HepG2 (cell line): ENCODE measurements around the gene TMCC1. TPM values are rescaled to one million over a fixed set of nuclear protein-coding genes. Genes with fewer than 3 reads are reported as not detected.
A peak's percentile ranks its signal among the peaks of the same experiment; 100 is the strongest.

Source experiments
- ATRX ChIP-seq: sonication (generic); formaldehyde crosslinking; IDR thresholded peaks from 2 replicates; pipeline ENCODE4 v1.4.0; 2020; ENCODE audit warnings: missing genetic modification reagents, borderline replicate concordance
- ELK4 ChIP-seq: sonication (generic); formaldehyde crosslinking; IDR thresholded peaks from 2 replicates; pipeline ENCODE4 v1.9.0; 2021; ENCODE audit warnings: missing genetic modification reagents, borderline replicate concordance
- GFI1 ChIP-seq: sonication (generic); formaldehyde crosslinking; IDR thresholded peaks from 2 replicates; pipeline ENCODE4 v1.5.0; 2020; ENCODE audit warnings: missing genetic modification reagents, mild to moderate bottlenecking, borderline replicate concordance
- IRX3 ChIP-seq: sonication (generic); formaldehyde crosslinking; IDR thresholded peaks from 2 replicates; pipeline ENCODE4 v1.8.1; 2023; ENCODE audit warnings: mild to moderate bottlenecking, low read depth, missing genetic modification reagents, borderline replicate concordance
- JUN ChIP-seq: sonication (generic); formaldehyde crosslinking; IDR thresholded peaks from 2 replicates; pipeline ENCODE4 v1.4.0; 2020; ENCODE audit warnings: mild to moderate bottlenecking, missing genetic modification reagents
- NFATC3 ChIP-seq: sonication (generic); formaldehyde crosslinking; IDR thresholded peaks from 2 replicates; pipeline ENCODE4 v1.5.1; 2020; ENCODE audit warnings: mild to moderate bottlenecking, missing genetic modification reagents
- PRDM4 ChIP-seq: sonication (generic); formaldehyde crosslinking; IDR thresholded peaks from 2 replicates; pipeline ENCODE4 v1.9.0; 2021; ENCODE audit warnings: missing genetic modification reagents, borderline replicate concordance
- RFXAP ChIP-seq: sonication (generic); formaldehyde crosslinking; IDR thresholded peaks from 2 replicates; pipeline ENCODE4 v1.4.0; 2020; ENCODE audit warnings: missing genetic modification reagents, borderline replicate concordance
- RXRB ChIP-seq: IDR thresholded peaks from 2 replicates; pipeline ENCODE4 v1.6.1; 2016; ENCODE audit warnings: borderline replicate concordance, missing genetic modification reagents, missing compliant biosample characterization
- THAP11 ChIP-seq: IDR thresholded peaks from 2 replicates; pipeline ENCODE4 v1.6.1; 2016; ENCODE audit warnings: missing biosample characterization, missing genetic modification reagents
- TSC22D2 ChIP-seq: sonication (generic); formaldehyde crosslinking; IDR thresholded peaks from 2 replicates; pipeline ENCODE4 v1.5.1; 2020; ENCODE audit warnings: missing genetic modification reagents, mild to moderate bottlenecking, borderline replicate concordance
- ZNF230 ChIP-seq: sonication (generic); formaldehyde crosslinking; IDR thresholded peaks from 2 replicates; pipeline ENCODE4 v1.4.0; 2020; ENCODE audit warnings: mild to moderate bottlenecking, missing genetic modification reagents
- ZNF280B ChIP-seq: sonication (generic); formaldehyde crosslinking; IDR thresholded peaks from 2 replicates; pipeline ENCODE4 v1.5.0; 2020; ENCODE audit warnings: missing genetic modification reagents, mild to moderate bottlenecking, borderline replicate concordance
- ZNF44 ChIP-seq: sonication (generic); formaldehyde crosslinking; IDR thresholded peaks from 2 replicates; pipeline ENCODE4 v1.5.1; 2020; ENCODE audit warnings: mild to moderate bottlenecking, missing genetic modification reagents
- ZNF552 ChIP-seq: sonication (generic); formaldehyde crosslinking; IDR thresholded peaks from 2 replicates; pipeline ENCODE4 v1.9.0; 2022; ENCODE audit warnings: missing genetic modification reagents, mild to moderate bottlenecking, borderline replicate concordance
- ZNF605 ChIP-seq: sonication (generic); formaldehyde crosslinking; IDR thresholded peaks from 2 replicates; pipeline ENCODE4 v1.8.0; 2022; ENCODE audit warnings: mild to moderate bottlenecking, missing genetic modification reagents
- polyA plus RNA-seq, 8 experiments: library from polyadenylated mRNA; depleted of rRNA in 3 of 8; stranded (reverse) in 7 of 8; unstranded in 1 of 8; fragments of >200 nt; fragmentation: Illumina TruSeq in 4 of 8; extraction: Trizol in 4 of 8; gene quantifications; 2 replicates each; pipeline versions ENCODE4 v1.2.1 to v1.2.3, GENCODE V29; 2011 to 2016; ENCODE audit warnings: low read depth in 4 of 8, missing spikeins in 1 of 8, mixed read lengths in 1 of 8; ENCODE audit not compliant: insufficient read depth in 1 of 8
- total RNA-seq, 5 experiments: library from RNA; depleted of rRNA; stranded (reverse); fragments of >200 nt; fragmentation: Illumina TruSeq; extraction: Trizol; gene quantifications; 2 replicates each; pipeline ENCODE4 v1.2.3, GENCODE V29; 2016; ENCODE audit warnings: low read depth in 1 of 5
- TF ChIP-seq, protein P1 (sequence below): sonication (generic); formaldehyde crosslinking; IDR thresholded peaks from 2 replicates; pipeline ENCODE4 v1.4.0; 2020; ENCODE audit warnings: missing genetic modification reagents
- TF ChIP-seq, protein P2 (sequence below): sonication (generic); formaldehyde crosslinking; IDR thresholded peaks from 2 replicates; pipeline ENCODE4 v1.4.0; 2020; ENCODE audit warnings: missing genetic modification reagents

TMCC1 gene
- total and polyA plus RNA-seq, 2 of the 13 experiments (the other 11 are each of a cell fraction or from before 2014, with no cell fraction given): 12.1 to 264 TPM

GRCh38 chr3:129627350-129628168, 266.0 kb downstream of the TMCC1 start (continued):
- TF ChIP-seq, protein P1, sequence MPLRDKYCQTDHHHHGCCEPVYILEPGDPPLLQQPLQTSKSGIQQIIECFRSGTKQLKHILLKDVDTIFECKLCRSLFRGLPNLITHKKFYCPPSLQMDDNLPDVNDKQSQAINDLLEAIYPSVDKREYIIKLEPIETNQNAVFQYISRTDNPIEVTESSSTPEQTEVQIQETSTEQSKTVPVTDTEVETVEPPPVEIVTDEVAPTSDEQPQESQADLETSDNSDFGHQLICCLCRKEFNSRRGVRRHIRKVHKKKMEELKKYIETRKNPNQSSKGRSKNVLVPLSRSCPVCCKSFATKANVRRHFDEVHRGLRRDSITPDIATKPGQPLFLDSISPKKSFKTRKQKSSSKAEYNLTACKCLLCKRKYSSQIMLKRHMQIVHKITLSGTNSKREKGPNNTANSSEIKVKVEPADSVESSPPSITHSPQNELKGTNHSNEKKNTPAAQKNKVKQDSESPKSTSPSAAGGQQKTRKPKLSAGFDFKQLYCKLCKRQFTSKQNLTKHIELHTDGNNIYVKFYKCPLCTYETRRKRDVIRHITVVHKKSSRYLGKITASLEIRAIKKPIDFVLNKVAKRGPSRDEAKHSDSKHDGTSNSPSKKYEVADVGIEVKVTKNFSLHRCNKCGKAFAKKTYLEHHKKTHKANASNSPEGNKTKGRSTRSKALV (CRISPR knock-in tag): peak; percentile 57; the same call in 1 of the 2 replicates
- TF ChIP-seq ZNF44 (CRISPR knock-in tag): no peak
- no peak for TF ChIP-seq ZNF605
- no peak for TF ChIP-seq TSC22D2 (CRISPR knock-in tag)
- no peak for TF ChIP-seq JUN (CRISPR knock-in tag)
- no peak for TF ChIP-seq GFI1
- 0 out of 2 replicates have a peak, but pooled peaks have one; percentile 6 for TF ChIP-seq RFXAP (CRISPR knock-in tag)
- no peak for TF ChIP-seq ZNF230 (CRISPR knock-in tag)
- peak; percentile 14; the same call in 1 of the 2 replicates for TF ChIP-seq THAP11 (CRISPR knock-in tag)
- TF ChIP-seq PRDM4: no peak
- TF ChIP-seq, protein P2, sequence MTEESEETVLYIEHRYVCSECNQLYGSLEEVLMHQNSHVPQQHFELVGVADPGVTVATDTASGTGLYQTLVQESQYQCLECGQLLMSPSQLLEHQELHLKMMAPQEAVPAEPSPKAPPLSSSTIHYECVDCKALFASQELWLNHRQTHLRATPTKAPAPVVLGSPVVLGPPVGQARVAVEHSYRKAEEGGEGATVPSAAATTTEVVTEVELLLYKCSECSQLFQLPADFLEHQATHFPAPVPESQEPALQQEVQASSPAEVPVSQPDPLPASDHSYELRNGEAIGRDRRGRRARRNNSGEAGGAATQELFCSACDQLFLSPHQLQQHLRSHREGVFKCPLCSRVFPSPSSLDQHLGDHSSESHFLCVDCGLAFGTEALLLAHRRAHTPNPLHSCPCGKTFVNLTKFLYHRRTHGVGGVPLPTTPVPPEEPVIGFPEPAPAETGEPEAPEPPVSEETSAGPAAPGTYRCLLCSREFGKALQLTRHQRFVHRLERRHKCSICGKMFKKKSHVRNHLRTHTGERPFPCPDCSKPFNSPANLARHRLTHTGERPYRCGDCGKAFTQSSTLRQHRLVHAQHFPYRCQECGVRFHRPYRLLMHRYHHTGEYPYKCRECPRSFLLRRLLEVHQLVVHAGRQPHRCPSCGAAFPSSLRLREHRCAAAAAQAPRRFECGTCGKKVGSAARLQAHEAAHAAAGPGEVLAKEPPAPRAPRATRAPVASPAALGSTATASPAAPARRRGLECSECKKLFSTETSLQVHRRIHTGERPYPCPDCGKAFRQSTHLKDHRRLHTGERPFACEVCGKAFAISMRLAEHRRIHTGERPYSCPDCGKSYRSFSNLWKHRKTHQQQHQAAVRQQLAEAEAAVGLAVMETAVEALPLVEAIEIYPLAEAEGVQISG (CRISPR knock-in tag): no peak; the same call in 1 of the 2 replicates
- TF ChIP-seq ATRX (CRISPR knock-in tag): no peak
- TF ChIP-seq ELK4 (CRISPR knock-in tag): no peak
- TF ChIP-seq NFATC3 (CRISPR knock-in tag): no peak
- no peak for TF ChIP-seq ZNF552 (CRISPR knock-in tag)
- no peak for TF ChIP-seq ZNF280B (CRISPR knock-in tag)
- no peak; the same call in 1 of the 2 replicates for TF ChIP-seq IRX3 (CRISPR knock-in tag)
- TF ChIP-seq RXRB (CRISPR knock-in tag): no peak
